ENCODE results near the gene AFP. TPM values are rescaled to one million over a fixed set of nuclear protein-coding genes. Genes with fewer than 3 reads are reported as not detected.

The AFP gene
- total and polyA plus RNA-seq, 2 donors (not counting 1 experiment from before 2014, with no cell fraction given) = not detected

GRCh38 chr4:73458184-73459047, 22.4 kb downstream of the AFP start:
- no peak overlapping the region for H3K4me3 ChIP-seq (ENCODE audit: control extremely low read depth in 1 of 5, extremely low read depth in 1 of 5, insufficient read depth in 1 of 5, low read depth in 2 of 5, low read length in 4 of 5)
- POLR2A ChIA-PET = no interaction called here
- no peak overlapping the region for H3K9ac ChIP-seq (ENCODE audit: low read length)
- ATAC-seq (ENCODE audit: low read depth) (no peak), DNase-seq (no peak)
- no peaks in the 10 kb centered on the region for H3K4me1 ChIP-seq (ENCODE audit: control insufficient read depth in 2 of 2, insufficient read depth in 2 of 2, low read length in 2 of 2)
- no peak overlapping the region for H2AFZ ChIP-seq (ENCODE audit: insufficient read depth, low read depth, low read length, poor library complexity, severe bottlenecking)
- no peaks in the 10 kb centered on the region for H3K9me3 ChIP-seq (ENCODE audit: control extremely low read depth in 1 of 3, control insufficient read depth in 2 of 3, insufficient read depth in 1 of 3, low read length in 2 of 3)
- Mint-ChIP-seq H3K4me3 (no peak overlapping the region), H3K27ac (no peak overlapping the region), H3K27me3 (peaks cover 13% of the 10 kb centered on the region), H3K9me3 (ENCODE audit: insufficient read depth) (no peaks in the 10 kb centered on the region), H3K4me1 (no peaks in the 10 kb centered on the region)
- H3K4me2 ChIP-seq (replicated peaks; ENCODE audit: low read depth, low read length, poor library complexity, severe bottlenecking) = no peak overlapping the region
- no peak overlapping the region for H3K27ac ChIP-seq (ENCODE audit: low read length in 2 of 2)
- intact Hi-C loops (cut with micrococcal nuclease) = no loop called here
- WGBS (ENCODE audit: insufficient coverage) = 86% methylated on average over 1 of the region's 4 CpGs
- CTCF ChIA-PET = interaction anchor here (0.9 to 1.2 kb wide), 3 partner anchors 11 to 14 kb away, joined by 3 read pairs; no protein-coding TSS in a partner anchor
- no peaks in the 10 kb centered on the region for H4K20me1 ChIP-seq (ENCODE audit: control insufficient read depth, insufficient read depth, low read length, poor library complexity, severe bottlenecking)
- no peaks in the 10 kb centered on the region for H3K36me3 ChIP-seq (replicated peaks in 1 of 2; ENCODE audit: control extremely low read depth in 1 of 2, control insufficient read depth in 1 of 2, extremely low read depth in 1 of 2, insufficient read depth in 2 of 2, low read length in 1 of 2)
- no peaks in the 10 kb centered on the region for H3K79me2 ChIP-seq (ENCODE audit: control insufficient read depth, insufficient read depth, low read length)
- TF ChIP-seq EZH2 (IDR thresholded peaks at IDR 0.05; ENCODE audit: borderline replicate concordance, insufficient read depth, low read depth, low read length, poor library complexity, severe bottlenecking) = no peak
- TF ChIP-seq CTCF (IDR thresholded peaks at IDR 0.05) = no peak
- no peaks in the 10 kb centered on the region for H3K27me3 ChIP-seq (replicated peaks in 1 of 4; ENCODE audit: control extremely low read depth in 1 of 4, control insufficient read depth in 3 of 4, insufficient read depth in 4 of 4, low read length in 3 of 4)

- H3K9me3 ChIP-seq (ENCODE audit: control extremely low read depth in 1 of 3, control insufficient read depth in 2 of 3, insufficient read depth in 1 of 3, low read length in 2 of 3) = no peaks in the 10 kb centered on the region
- DNase-seq (no peak), ATAC-seq (ENCODE audit: low read depth) (no peak)
- H2AFZ ChIP-seq (ENCODE audit: insufficient read depth, low read depth, low read length, poor library complexity, severe bottlenecking) = no peak overlapping the region
- H3K4me3 Mint-ChIP-seq = no peak overlapping the region
- WGBS (ENCODE audit: insufficient coverage) = 67% methylated on average over 1 of the region's 3 CpGs
- intact Hi-C loops (cut with micrococcal nuclease) = no loop called here
- ChIA-PET CTCF (interaction anchor here (0.9 kb wide), 2 partner anchors 13 to 15 kb away, joined by 3 read pairs; no protein-coding TSS in a partner anchor), POLR2A (no interaction called here)
- H3K4me1 Mint-ChIP-seq = no peaks in the 10 kb centered on the region
- H3K4me1 ChIP-seq (ENCODE audit: control insufficient read depth in 2 of 2, insufficient read depth in 2 of 2, low read length in 2 of 2) = no peaks in the 10 kb centered on the region
- H3K27ac Mint-ChIP-seq = no peak overlapping the region
- no peaks in the 10 kb centered on the region for H3K9me3 Mint-ChIP-seq (ENCODE audit: insufficient read depth)
- no peaks in the 10 kb centered on the region for H3K36me3 ChIP-seq (replicated peaks in 1 of 2; ENCODE audit: control extremely low read depth in 1 of 2, control insufficient read depth in 1 of 2, extremely low read depth in 1 of 2, insufficient read depth in 2 of 2, low read length in 1 of 2)
- H3K27me3 Mint-ChIP-seq = peaks cover 13% of the 10 kb centered on the region
- H3K27me3 ChIP-seq (replicated peaks in 1 of 4; ENCODE audit: control extremely low read depth in 1 of 4, control insufficient read depth in 3 of 4, insufficient read depth in 4 of 4, low read length in 3 of 4) = no peaks in the 10 kb centered on the region
- no peaks in the 10 kb centered on the region for H3K79me2 ChIP-seq (ENCODE audit: control insufficient read depth, insufficient read depth, low read length)
- TF ChIP-seq EZH2 (IDR thresholded peaks at IDR 0.05; ENCODE audit: borderline replicate concordance, insufficient read depth, low read depth, low read length, poor library complexity, severe bottlenecking) (no peak), CTCF (IDR thresholded peaks at IDR 0.05) (no peak)
- H3K4me2 ChIP-seq (replicated peaks; ENCODE audit: low read depth, low read length, poor library complexity, severe bottlenecking) = no peak overlapping the region
- H3K27ac ChIP-seq (ENCODE audit: low read length in 2 of 2) = no peak overlapping the region
- H3K4me3 ChIP-seq (ENCODE audit: control extremely low read depth in 1 of 5, extremely low read depth in 1 of 5, insufficient read depth in 1 of 5, low read depth in 2 of 5, low read length in 4 of 5) = no peak overlapping the region
- H3K9ac ChIP-seq (ENCODE audit: low read length) = no peak overlapping the region
- H4K20me1 ChIP-seq (ENCODE audit: control insufficient read depth, insufficient read depth, low read length, poor library complexity, severe bottlenecking) = no peaks in the 10 kb centered on the region
Observed at GRCh38 chr4:73459048-73459421, 23.0 kb downstream of the AFP start.
